GM13977 (cell line): Measurements from ENCODE around the gene ZDHHC14.

ENCODE experiments used
- DNase-seq: peaks from one replicate; pipeline ENCODE4 v3.0.0; 2012; ENCODE audit warnings: low spot score
- in situ Hi-C: fragments of 300-500 bp; cut with MboI; formaldehyde crosslinking; loops from one replicate; pipeline ENCODE4 v1.12.0; 2022; ENCODE audit warnings: low sequenced_read_pairs, low pct_unique_long_range_greater_than_20kb, mixed read lengths, inconsistent platforms; ENCODE audit not compliant: unreplicated experiment
- TF ChIP-seq, protein P1 (sequence below): IDR thresholded peaks from 2 replicates; pipeline ENCODE4 v1.5.1; 2012; ENCODE audit warnings: mild to moderate bottlenecking, control low read depth; ENCODE audit not compliant: insufficient read depth; ENCODE audit errors: extremely low read depth, missing control alignments

The ZDHHC14 gene

DNA sequence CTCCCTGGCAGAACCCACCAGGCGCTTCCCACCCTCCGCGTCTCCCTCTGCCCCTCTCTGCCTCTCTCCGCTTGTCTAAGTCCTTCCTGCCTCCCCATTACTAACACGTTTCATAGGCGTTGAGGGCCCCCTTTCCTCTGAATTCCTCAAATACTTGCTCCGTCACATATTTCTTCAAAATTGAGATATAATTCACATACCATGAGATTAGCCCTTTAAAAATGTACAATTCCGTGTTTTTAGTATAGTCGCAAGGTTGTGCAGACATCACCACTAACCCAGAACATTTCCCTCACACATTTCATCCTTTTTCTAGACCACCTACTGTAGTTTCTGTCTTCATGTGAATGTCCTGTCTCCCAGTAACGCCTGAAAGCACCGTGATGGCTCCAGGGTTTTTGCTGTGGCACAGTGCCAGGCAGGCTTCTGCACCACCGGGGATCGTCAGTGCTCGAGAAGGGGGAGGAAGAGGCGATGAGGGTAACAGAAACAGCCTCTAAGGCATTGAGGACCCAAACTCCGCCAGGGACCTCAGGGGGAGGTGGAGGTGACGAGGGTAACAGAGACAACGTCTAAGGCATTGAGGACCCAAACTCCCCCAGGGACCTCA, 300.2 kb downstream of the ZDHHC14 start:
- TF ChIP-seq, protein P1, sequence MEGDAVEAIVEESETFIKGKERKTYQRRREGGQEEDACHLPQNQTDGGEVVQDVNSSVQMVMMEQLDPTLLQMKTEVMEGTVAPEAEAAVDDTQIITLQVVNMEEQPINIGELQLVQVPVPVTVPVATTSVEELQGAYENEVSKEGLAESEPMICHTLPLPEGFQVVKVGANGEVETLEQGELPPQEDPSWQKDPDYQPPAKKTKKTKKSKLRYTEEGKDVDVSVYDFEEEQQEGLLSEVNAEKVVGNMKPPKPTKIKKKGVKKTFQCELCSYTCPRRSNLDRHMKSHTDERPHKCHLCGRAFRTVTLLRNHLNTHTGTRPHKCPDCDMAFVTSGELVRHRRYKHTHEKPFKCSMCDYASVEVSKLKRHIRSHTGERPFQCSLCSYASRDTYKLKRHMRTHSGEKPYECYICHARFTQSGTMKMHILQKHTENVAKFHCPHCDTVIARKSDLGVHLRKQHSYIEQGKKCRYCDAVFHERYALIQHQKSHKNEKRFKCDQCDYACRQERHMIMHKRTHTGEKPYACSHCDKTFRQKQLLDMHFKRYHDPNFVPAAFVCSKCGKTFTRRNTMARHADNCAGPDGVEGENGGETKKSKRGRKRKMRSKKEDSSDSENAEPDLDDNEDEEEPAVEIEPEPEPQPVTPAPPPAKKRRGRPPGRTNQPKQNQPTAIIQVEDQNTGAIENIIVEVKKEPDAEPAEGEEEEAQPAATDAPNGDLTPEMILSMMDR = no peak
- in situ Hi-C loops = no loop called here
- DNase-seq = no peak

DNA sequence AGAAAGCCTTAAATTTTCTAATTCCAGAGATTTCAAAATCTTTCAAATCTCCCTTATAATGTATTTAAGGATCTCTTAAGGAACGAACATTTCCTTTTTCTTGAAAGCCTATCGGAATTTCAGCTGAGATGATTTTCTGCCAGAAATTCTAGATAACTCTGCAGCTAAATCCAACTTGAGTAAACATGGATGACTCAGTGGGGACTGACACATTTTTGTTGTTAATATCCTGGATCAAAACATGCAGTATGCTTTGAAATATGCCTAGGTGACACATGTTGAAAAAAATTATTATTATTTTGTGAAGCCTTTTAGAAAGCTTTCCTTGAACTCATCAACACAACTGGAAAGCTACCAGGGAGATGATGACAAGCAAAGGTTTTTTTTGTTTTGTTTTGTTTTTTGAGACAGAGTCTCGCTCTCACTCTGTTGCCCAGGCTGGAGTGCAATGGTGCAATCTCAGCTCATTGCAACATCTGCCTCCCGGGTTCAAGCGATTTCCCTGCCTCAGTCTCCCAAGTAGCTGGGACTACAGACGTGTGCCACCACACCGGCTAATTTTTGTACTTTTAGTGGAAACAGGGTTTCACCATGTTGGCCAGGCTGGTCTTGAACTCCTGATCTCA, 302.0 kb downstream of the ZDHHC14 start:
- TF ChIP-seq, protein P1 = no peak
- in situ Hi-C loops = no loop called here
- DNase-seq = no peak

DNA sequence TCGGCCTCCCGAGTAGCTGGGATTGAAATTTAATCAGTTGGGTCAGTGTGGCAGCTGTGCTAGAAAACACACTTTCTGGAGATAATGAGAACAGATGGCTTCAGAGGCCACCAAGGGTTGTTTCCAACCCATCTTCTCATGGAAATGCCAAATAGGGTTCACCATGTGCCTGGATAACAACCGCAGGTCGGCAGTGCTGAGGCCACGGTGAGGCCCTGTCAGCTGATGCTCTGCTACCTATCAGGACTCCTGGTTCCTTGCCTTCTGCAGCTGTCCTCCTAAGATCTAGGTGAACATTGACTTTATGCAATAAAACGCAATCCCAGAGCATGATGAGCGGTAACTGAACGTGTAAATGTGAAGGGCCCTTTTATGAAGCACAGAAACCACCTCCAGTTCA, 302.7 kb downstream of the ZDHHC14 start:
- DNase-seq = no peak
- TF ChIP-seq, protein P1 = no peak
- in situ Hi-C loops = no loop called here

DNA sequence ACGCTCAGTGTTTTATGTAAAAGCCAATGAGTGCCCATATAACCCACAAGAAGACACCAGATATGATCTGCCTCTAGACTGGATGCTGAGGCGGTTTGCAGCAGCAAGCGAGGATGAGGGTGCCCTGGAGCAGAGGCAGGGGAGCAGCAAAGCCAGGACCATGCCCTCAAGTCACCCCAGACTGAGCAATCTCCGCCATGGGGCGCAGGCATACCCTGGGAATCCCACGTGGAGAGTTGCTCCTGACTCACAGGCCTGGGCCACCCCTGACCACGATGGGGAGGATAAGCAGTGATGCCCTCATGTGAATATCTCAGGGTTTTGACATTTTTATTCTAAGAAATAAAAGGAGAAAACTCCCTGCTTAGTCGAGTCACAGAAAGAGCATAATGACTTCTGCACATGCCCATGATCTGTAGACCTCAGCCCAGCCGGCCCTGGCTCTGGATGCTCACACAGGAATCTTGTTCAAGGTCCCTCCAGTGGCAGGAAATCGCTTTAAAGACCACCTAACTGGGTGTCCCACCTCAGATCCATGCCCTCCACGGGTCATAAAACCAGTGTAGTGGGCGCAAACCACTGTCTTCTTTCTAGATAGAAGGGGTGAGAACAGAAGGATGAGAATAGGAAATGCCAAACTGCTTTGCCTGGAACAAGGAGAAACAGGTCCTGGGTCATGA, 303.8 kb downstream of the ZDHHC14 start:
- in situ Hi-C loops = no loop called here
- DNase-seq = no peak
- TF ChIP-seq, protein P1 = no peak

DNA sequence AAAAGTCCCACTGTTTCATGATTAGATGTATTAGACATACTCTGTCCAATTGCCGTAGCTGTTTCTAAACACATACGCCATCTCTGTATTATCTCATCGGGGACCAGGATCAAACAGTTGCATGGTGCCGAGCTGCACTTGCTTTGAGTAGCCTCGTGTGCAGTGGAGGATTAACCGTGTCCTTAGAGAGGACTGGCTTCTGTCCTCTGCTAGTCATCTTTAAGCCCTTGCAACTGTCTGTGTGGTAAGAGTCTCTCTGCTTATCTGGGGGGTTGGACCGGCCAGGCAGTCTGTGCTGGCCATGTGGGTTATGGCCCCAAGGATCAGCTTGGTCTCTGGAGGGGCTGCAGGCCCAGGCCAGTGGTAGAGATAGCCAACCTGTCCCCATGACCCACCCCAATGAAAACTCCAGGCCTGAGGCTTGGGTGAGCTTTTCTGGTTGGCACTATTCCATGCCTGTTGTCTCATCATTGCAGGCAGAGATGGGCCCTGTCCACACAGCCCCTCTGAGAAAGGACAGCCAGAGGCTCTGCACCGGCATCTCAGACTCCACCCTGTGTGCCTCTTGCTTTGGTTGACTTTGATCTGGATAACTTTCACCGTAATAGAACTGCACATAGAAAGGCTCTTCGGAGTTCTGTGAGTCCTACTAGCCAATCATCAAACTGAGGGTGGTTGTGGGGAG, 304.7 kb downstream of the ZDHHC14 start:
- no peak for DNase-seq

More for the DNA sequence above, 304.7 kb downstream of the ZDHHC14 start:
- TF ChIP-seq, protein P1 = no peak
- in situ Hi-C loops = no loop called here
